Activated CD4-positive, alpha-beta T cell treated with anti-CD3 and anti-CD28 coated beads, Interleukin-2, amount 10 ng/mL, durations not matched to agents 7 days and 5 days (primary cell): Measurements from ENCODE around the gene AGXT2. TPM values are rescaled to one million over a fixed set of nuclear protein-coding genes. Genes with fewer than 3 reads are reported as not detected.

ENCODE experiments used
- CTCF ChIA-PET: fragments of 350-600 bp; sonication (Branson Sonifier 250); formaldehyde crosslinking; loops from one replicate; lab custom pipeline; 2021; ENCODE audit warnings: antibody characterized with exemption; lab: Charles Lee
- POLR2A ChIA-PET: fragments of 350-600 bp; sonication (Branson Sonifier 250); formaldehyde crosslinking; loops from one replicate; lab custom pipeline; 2021; ENCODE audit warnings: antibody characterized with exemption; lab: Charles Lee
- DNase-seq: peaks from one replicate; pipeline ENCODE4 v3.0.0-alpha.2; 2020
- H3K27ac Mint-ChIP-seq: one replicate; pipeline ENCODE4 v1.8.0; 2021; ENCODE audit warnings: mild to moderate bottlenecking, moderate library complexity, mixed read lengths
- H3K27me3 Mint-ChIP-seq: one replicate; pipeline ENCODE4 v1.8.0; 2021; ENCODE audit warnings: mixed read lengths
- H3K36me3 Mint-ChIP-seq: one replicate; pipeline ENCODE4 v1.8.0; 2021; ENCODE audit warnings: low read depth, mixed read lengths
- H3K4me1 Mint-ChIP-seq: one replicate; pipeline ENCODE4 v1.8.0; 2021; ENCODE audit warnings: mixed read lengths
- H3K4me3 Mint-ChIP-seq: one replicate; pipeline ENCODE4 v1.8.0; 2021; ENCODE audit warnings: mild to moderate bottlenecking, moderate library complexity, mixed read lengths
- H3K9me3 Mint-ChIP-seq: one replicate; pipeline ENCODE4 v1.8.0; 2021; ENCODE audit warnings: mixed read lengths
- total RNA-seq, 2 experiments: library from RNA; stranded (reverse); gene quantifications; one replicate each; pipeline ENCODE4 v1.2.3, GENCODE V29; 2021

The AGXT2 gene
- total RNA-seq, 2 experiments from 2014 or later, result not detected

DNA sequence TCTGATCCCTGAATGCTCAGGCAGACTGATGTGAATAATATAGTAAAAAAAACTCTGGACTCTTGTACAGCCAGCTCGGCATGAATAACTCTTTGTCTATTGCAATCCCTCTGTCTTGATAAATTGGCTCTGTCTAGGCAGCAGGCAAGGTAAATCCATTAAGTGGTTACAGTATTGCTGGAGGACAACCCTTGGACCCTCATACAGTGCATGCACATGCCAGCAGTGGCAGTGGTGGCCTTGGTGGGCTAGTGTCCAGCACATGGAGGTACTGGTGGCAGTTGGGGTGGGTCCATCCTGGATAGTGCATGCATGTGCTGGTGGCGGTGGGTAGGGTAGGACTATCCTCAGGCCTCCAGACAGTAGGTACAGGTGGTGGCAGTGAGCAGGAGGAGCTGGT is 79.5 kb downstream of the AGXT2 start:
- CTCF ChIA-PET, result interaction anchor here (0.6 kb wide), 1 partner anchor 46 kb away, joined by 3 read pairs; no protein-coding TSS in a partner anchor
- H3K4me1 Mint-ChIP-seq, result no peaks in the 10 kb centered on the region
- no peaks in the 10 kb centered on the region for H3K27me3 Mint-ChIP-seq
- POLR2A ChIA-PET, result no interaction called here
- H3K9me3 Mint-ChIP-seq, result peaks cover 11% of the 10 kb centered on the region
- H3K4me3 Mint-ChIP-seq, result no peak overlapping the region
- H3K36me3 Mint-ChIP-seq, result peaks cover 7% of the 10 kb centered on the region
- DNase-seq, result no peak
- no peak overlapping the region for H3K27ac Mint-ChIP-seq

DNA sequence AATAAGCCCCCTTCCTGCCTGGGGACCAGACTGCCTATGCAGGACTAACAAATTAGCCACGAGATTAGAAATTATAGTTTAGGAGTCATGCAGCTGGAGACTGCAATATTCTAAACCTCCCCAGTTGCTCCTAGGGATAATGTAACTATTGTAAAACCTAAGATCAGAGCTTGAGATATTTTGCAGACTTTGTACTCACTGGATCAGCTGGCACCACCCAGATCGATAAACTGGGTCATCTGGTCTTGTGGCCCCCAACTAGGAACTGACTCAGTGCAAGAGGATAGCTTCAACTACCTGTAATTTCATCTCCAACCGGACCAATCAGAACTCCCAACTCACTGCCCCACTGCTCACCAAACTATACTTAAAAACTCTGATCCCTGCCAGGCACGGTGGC is 80.2 kb downstream of the AGXT2 start:
- Mint-ChIP-seq H3K27me3 (no peaks in the 10 kb centered on the region), H3K9me3 (peaks cover 11% of the 10 kb centered on the region), H3K4me3 (no peak overlapping the region), H3K27ac (no peak overlapping the region), H3K36me3 (peaks cover 7% of the 10 kb centered on the region), H3K4me1 (no peaks in the 10 kb centered on the region)
- no peak for DNase-seq
- ChIA-PET POLR2A (no interaction called here), CTCF (interaction anchor here (0.6 kb wide), 2 partner anchors 47 to 362 kb away, joined by 3 to 5 read pairs; no protein-coding TSS in a partner anchor)

DNA sequence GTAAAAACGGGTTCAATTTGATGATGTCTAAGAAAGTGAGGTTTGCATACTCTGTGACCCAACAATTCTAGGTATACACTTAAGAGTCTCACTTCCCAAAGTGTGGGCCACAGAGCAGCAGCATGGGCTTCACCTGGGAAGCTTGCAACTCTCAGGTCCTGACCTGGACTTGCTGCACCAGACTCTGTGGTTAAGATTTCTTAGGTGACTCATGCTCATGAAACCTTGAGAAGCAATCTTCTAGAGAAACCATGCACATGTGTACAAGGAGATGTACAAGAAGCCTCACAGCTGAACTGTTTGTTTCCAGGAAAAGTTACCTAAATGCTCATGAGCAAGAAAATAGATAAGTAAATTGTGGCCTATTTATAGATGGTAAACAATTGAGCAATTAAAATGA is 88.4 kb downstream of the AGXT2 start:
- Mint-ChIP-seq H3K9me3 (no peaks in the 10 kb centered on the region), H3K4me3 (no peak overlapping the region), H3K4me1 (peaks cover 26% of the 10 kb centered on the region), H3K27me3 (no peaks in the 10 kb centered on the region), H3K27ac (no peak overlapping the region), H3K36me3 (peaks cover 17% of the 10 kb centered on the region)
- ChIA-PET POLR2A (no interaction called here), CTCF (no interaction called here)
- peak; percentile 20 for DNase-seq

DNA sequence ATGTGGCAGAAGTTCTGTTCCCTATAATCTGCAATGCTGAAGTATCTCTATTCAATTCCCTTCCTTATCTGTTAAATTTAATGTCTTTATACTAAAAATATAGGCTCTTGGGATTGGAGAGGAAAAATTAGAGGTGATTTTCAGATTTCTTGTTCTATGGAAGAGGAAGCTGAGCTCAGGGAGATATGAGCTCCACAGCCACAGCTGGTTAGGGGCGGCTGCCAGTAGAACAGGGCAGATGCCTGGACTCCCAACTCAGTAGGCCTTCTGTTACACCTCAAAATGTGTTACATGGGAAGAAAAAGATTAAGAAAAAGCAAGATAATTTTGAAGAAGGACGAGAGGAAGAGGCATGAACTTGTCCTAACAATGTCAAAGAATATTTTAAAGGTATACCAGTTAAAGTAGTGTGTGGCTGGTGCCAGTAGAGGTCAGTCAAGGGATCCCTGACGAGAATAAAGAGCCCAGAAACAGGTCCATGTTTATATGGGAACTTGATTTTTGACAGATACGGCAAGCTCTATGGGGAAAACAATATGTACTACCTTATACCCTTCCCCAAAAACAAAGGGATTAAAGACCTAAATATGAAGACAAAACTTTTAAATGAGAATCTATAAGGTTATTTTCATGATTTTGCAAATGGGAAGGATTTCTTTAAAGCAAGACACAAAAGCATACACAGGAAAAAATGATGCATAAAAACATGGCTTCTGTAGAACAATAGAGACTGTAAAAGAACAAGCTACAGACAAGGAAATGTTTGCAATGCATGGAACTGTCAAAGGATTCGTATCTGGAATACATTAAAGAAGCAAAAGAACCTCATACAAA is 89.7 kb downstream of the AGXT2 start:
- Mint-ChIP-seq H3K4me3 (no peak overlapping the region), H3K36me3 (peaks cover 20% of the 10 kb centered on the region), H3K4me1 (peaks cover 26% of the 10 kb centered on the region), H3K9me3 (no peaks in the 10 kb centered on the region), H3K27ac (no peak overlapping the region), H3K27me3 (no peaks in the 10 kb centered on the region)
- ChIA-PET CTCF (interaction anchor here (0.7 to 1.4 kb wide), 3 partner anchors 16 to 531 kb away, joined by 3 to 4 read pairs (median 3); no protein-coding TSS in a partner anchor), POLR2A (no interaction called here)
- peak; percentile 13 for DNase-seq

DNA sequence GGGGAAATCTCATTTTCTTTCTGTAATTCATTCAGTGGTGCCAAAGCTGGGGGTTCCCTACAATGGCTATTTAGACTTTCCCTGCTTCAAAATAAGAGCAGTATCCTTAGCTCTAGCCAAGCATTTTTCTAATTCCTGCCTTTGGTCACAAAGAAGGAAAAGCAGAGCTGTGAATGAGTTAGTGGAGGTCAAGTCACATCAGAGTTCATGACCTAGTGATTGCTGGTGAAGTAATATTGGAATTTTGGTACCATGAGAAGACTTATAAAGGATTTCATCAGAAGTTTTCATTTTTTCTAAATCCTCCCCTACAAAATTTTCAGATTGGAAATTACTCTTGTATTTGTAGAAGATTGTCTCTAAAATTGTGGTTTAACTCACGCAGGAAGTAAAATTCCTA is 90.4 kb downstream of the AGXT2 start:
- H3K4me3 Mint-ChIP-seq, result no peak overlapping the region
- no peak overlapping the region for H3K27ac Mint-ChIP-seq
- ChIA-PET CTCF (interaction anchor here (0.7 to 1.1 kb wide), 2 partner anchors 16 to 39 kb away, joined by 3 read pairs; no protein-coding TSS in a partner anchor), POLR2A (no interaction called here)
- no peaks in the 10 kb centered on the region for H3K9me3 Mint-ChIP-seq
- no peaks in the 10 kb centered on the region for H3K27me3 Mint-ChIP-seq
- H3K4me1 Mint-ChIP-seq, result peaks cover 26% of the 10 kb centered on the region
- peaks cover 21% of the 10 kb centered on the region for H3K36me3 Mint-ChIP-seq
- DNase-seq, result no peak

Other genes with a start within 250 kb of the AGXT2 start
- gene TTC23L, start 208.8 kb downstream of the AGXT2 start, total RNA-seq, result not detected
- gene RAD1, start 132.4 kb downstream of the AGXT2 start, total RNA-seq, result 10 to 100 TPM; 25.6 to 26.5 TPM
- gene BRIX1, start 132.2 kb downstream of the AGXT2 start, total RNA-seq, result 10 to 100 TPM; 33.3 to 50.5 TPM
- 10 to 100 TPM; 52.4 to 57.6 TPM for gene DNAJC21, start 118.4 kb downstream of the AGXT2 start, total RNA-seq
- gene PRLR, start 182.5 kb upstream of the AGXT2 start, total RNA-seq, result not detected